Pulmonary artery endothelial cell (primary cell): ENCODE results near the gene DAAM1. TPM values are rescaled to one million over a fixed set of nuclear protein-coding genes. Genes with fewer than 3 reads are reported as not detected.

Experiments used
- DNase-seq: peaks from one replicate; pipeline ENCODE4 v3.0.0-alpha.2; 2011; ENCODE audit warnings: low read depth, low spot score
- total RNA-seq: library from RNA; depleted of rRNA; stranded (reverse); fragments of >200 nt; gene quantifications from 2 replicates; pipeline ENCODE4 v1.2.3, GENCODE V29; 2014

Gene DAAM1
- total RNA-seq, 1 donor from 2014 or later = 42.7 TPM

- no peak for DNase-seq
These were observed 151.3 kb downstream of the DAAM1 start for GRCh38 chr14:59339524-59340330.

DNA sequence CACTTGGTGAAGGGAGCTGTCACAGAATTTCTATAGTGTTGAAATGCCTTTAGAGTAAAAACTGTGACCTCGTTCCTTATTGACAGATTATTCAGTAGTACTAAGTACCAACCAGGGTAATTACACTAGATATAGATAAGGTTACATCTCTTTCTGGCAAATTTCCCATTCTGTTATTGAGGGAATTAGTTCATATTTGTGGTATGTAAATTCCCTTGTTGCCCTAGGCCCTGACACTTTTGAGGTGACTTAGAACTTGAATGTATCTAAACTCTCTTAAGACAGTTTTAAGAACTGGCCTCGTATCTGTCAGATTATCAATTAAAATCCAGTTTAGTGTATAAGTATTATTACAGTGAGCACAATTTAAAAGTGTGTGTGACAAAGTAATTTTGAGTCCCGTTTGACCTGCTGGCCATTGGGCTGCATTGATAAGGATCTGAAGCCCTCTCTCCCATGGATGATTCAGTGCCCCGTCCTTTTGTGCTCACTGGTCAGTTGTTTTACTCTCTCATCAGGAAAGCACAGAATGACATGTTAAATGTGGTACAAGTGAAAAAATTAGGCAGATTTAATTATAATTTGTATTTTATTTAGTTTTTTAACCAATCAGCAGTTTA, 153.5 kb downstream of the DAAM1 start:
- DNase-seq = no peak

GRCh38 chr14:59342516-59343484, 154.3 kb downstream of the DAAM1 start:
- DNase-seq = no peak

GRCh38 chr14:59343585-59343984, 155.1 kb downstream of the DAAM1 start:
- no peak for DNase-seq

DNA sequence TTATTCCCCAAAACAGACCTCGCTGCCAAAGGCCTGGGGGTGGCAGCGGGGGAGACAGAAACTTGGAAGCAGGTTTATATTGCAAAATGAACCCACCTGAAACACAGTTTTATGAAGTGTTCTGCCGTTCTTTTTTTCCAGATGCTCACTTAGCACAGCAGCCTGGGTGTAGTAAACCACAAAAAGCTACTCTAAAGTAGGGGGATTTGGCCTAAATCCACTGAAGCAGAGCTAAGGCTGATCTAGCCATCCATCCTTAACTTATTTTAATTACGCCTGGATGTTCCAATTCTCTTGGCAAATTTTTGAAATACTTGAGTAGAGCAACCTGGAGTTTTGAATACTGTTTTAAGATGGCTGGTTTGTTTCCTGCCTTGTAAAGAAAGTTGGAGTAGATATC, 155.5 kb downstream of the DAAM1 start:
- DNase-seq = no peak

DNA sequence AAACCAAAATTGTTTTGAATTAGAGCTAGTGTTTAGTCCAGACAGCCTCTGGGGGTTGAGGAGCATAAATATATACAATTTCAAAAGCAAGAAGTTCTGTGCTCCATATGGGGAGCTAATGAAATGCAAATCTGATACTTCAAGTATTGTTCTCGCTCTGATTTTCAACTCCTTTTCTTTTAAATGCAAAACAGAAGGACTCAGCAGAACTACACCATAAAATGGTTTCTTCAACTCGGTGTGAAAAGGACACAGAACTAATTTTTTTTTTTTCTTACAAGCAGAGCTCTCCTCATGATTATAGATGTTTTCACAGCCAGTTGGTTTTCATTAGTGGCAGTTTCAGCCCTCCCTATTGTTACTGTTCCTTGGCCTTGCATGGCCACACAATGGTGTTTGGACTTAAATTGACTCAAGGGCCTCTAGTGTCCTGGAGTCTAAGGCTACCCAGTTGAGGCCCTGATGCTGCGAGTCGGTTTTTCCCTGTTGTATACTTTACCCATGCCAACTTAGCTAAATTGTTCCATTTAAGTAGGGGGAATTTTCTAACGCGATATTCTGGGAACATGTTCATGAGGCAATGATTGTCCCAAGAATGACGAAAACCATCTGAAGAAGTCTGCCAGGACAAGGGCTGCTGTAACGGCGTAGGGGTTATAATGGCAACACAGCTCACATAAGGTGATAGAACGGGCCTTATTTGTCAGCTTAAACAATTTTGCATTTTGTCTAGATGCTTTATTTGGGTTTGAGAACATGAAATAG, 156.4 kb downstream of the DAAM1 start:
- no peak for DNase-seq

GRCh38 chr14:59346329-59346728, 157.9 kb downstream of the DAAM1 start:
- DNase-seq = no peak

DNA sequence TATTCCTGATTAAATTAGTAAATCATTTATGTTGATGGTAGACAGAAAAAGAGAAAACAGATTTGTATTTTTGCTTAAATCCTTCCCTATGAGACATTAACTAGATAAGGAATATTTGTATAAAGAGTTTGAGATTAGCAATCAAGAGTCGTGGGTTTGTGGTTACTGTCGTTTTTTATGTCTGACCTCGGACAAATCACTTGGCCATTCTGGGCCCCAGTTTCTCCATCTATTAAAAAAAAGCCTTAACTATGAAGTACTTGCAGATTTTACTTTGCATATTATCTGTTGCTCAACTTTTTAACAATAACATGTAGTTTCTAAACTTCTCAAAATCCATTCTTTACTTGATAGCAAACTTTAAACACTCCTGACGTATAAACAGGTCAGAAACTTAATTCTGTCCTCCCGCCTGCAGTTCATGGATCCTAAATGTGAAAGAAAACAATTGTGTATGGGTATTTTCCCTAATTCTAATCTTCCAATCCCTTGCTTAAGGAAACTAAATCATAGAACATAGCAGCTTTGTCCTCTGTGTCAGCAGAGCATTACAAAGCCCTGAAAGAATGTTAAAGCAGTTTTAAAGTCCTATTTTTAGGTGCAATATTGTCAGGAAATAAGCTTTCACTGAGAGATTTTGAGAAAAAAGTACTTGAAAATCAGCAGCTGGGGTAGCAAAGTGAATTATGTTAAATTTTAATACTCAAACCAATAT, 158.5 kb downstream of the DAAM1 start:
- no peak for DNase-seq

DNA sequence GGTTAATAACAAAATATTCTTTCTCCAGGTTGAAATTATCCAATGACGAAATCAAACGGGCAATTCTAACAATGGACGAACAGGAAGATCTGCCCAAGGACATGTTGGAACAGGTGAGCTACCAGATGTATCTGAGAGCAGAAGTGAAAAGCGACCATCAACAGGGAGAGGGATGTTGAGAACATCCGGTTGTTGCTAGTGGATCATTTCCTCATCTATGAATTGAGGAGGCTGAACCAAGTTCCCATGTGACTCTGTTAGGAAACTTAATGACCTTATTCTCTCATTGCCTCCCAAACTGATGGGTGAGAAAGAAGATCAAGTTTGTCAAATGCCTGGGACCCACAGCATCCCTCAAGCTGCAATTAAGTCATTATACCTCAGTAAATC, 159.0 kb downstream of the DAAM1 start:
- DNase-seq = no peak

GRCh38 chr14:59347915-59348314, 159.4 kb downstream of the DAAM1 start:
- DNase-seq = no peak

- DNase-seq = no peak
These were observed 160.8 kb downstream of the DAAM1 start for GRCh38 chr14:59349258-59349701.

DNA sequence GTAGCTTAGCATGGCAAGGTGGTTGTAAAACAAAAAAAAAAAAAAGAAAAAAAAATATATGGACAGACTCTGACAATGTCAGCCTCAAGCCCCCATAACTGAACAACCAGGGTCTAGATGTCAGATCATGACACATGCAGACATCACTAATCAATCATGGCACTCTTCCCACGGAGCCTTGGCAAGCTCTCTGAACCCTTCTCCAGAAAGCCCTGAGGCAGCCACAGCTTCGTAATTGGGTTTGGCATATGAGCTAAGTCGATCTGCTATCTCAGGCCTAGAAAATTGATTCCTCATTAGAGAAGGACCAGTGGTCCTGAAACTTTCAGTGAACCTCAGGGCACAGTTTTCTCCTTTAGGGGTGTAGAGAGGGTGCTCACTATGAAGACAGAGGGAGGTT, 164.5 kb downstream of the DAAM1 start:
- DNase-seq = no peak

DNA sequence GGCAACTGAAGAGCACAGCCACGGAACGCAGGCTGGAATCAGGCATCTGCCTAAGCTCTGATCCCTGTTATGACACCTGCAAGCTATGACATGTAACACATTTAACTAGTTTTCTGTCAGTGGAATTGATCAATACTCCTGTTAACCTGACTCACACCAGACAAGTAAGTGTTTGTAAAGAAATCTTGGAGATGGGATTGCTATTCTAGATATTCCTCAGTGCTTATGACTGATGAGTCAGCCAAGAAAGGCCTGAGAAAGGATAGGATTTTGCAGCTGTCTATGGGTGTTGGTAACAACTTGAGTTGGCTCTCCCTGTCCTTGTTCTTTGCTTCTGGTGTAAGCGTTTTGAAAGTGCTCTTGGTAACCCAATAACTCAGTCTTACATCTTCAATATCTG, 166.2 kb downstream of the DAAM1 start:
- no peak for DNase-seq

GRCh38 chr14:59355091-59355490, 166.6 kb downstream of the DAAM1 start:
- no peak for DNase-seq

DNA sequence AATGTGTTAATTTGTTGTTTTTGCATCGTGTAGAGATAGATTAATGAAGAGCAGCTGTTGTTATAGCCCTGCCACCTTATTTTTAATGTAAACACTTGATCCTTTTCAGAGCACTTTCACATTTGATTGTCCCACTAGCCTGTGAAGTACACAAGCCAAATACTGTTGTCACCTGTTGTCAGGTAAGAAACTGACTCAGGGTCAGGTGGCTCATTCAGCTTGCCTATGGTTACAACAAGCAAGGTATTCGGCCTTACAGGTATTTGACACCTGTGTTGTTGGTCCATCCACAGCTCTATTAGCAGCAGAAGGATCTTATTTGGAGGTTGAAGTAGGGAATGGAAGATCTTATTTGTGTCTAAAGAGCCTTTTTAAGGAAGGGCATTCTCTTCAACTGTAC, 167.8 kb downstream of the DAAM1 start:
- no peak for DNase-seq

GRCh38 chr14:59356767-59357166, 168.3 kb downstream of the DAAM1 start:
- no peak for DNase-seq

- DNase-seq = no peak
These were observed 169.6 kb downstream of the DAAM1 start for GRCh38 chr14:59358102-59358501.

GRCh38 chr14:59358784-59359183, 170.3 kb downstream of the DAAM1 start:
- no peak for DNase-seq

- DNase-seq = no peak
These were observed 171.1 kb downstream of the DAAM1 start for GRCh38 chr14:59359431-59360124.

GRCh38 chr14:59360233-59360632, 171.8 kb downstream of the DAAM1 start:
- DNase-seq = no peak
